HG03457 (cell line): Measurements from ENCODE around the gene KNSTRN.

Source experiments
- ATAC-seq: cut with Tn5 transposase; IDR thresholded peaks from one replicate; pipeline ENCODE4 v1.9.1; 2021; ENCODE audit warnings: moderate number of reproducible peaks; ENCODE audit not compliant: unreplicated experiment

Gene KNSTRN

GRCh38 chr15:40365624-40366456 is 16.7 kb upstream of the KNSTRN start:
- ATAC-seq = no peak

- ATAC-seq = no peak
Observed at GRCh38 chr15:40366457-40367370, 15.8 kb upstream of the KNSTRN start.

GRCh38 chr15:40367371-40367685 is 15.2 kb upstream of the KNSTRN start:
- ATAC-seq = no peak

GRCh38 chr15:40367686-40368611 is 14.6 kb upstream of the KNSTRN start:
- ATAC-seq = peak; percentile 47

- no peak for ATAC-seq
Observed at GRCh38 chr15:40368719-40369473, 13.6 kb upstream of the KNSTRN start.

GRCh38 chr15:40369474-40369869 is 13.0 kb upstream of the KNSTRN start:
- ATAC-seq = no peak

GRCh38 chr15:40369971-40370370 is 12.6 kb upstream of the KNSTRN start:
- no peak for ATAC-seq

- no peak for ATAC-seq
Observed at GRCh38 chr15:40372981-40373380, 9.5 kb upstream of the KNSTRN start.

- ATAC-seq = no peak
Observed at GRCh38 chr15:40377606-40378005, 4.9 kb upstream of the KNSTRN start.

- ATAC-seq = no peak
Observed at GRCh38 chr15:40379374-40379773, 3.1 kb upstream of the KNSTRN start.

GRCh38 chr15:40379853-40380252 is 2.7 kb upstream of the KNSTRN start:
- ATAC-seq = no peak

GRCh38 chr15:40380636-40381035 is 1.9 kb upstream of the KNSTRN start:
- no peak for ATAC-seq

- ATAC-seq = no peak
Observed at GRCh38 chr15:40381818-40382529, 547 bp upstream of the KNSTRN start.

- no peak for ATAC-seq
Observed at GRCh38 chr15:40386480-40386879, 4.0 kb downstream of the KNSTRN start.

GRCh38 chr15:40388941-40389823 is 6.7 kb downstream of the KNSTRN start:
- ATAC-seq = no peak

GRCh38 chr15:40389824-40390595 is 7.5 kb downstream of the KNSTRN start:
- no peak for ATAC-seq

- no peak for ATAC-seq
Observed at GRCh38 chr15:40392986-40393948, 10.7 kb downstream of the KNSTRN start.
